ENCODE measurements around the gene HAUS2.

HAUS2 gene

DNA sequence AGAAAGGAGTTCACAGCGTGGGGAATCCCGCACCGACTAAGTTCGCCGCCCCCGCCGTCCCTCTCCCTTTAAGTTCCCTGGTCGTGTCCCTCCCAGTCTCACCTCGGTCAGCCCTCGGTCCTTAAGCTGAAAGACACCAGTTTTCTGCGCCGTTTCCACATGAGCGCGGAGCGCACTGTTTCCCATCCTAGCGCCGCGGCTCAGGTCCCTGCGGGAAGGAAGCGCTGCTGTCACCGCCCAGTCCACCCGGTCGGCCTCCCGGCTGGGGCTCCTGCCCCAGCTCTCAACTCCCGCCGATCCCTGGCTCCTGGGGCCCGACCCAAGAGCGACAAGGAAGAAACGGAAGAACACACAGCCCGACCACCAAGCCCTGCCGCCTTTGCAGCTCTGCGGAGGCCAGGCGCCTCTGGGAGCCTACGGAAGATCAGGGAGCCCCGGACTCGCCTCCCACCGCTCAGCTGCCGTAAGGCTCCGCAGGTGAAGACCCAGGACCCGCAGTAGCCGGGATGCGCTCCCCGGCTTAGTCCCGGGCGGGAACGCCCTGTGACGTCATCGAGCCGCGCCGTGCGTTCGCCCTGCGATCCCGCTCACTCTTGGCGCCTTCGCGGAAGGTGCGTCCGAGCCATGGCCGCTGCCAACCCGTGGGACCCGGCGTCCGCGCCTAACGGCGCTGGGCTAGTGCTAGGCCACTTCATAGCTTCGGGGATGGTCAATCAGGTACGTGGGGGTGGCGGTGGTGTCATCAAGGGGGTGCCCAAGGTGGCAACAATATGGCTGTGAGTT, at the start of gene HAUS2, which contains the start of gene LRRC57:
TSS of gene HAUS2 (plus strand) at position 590 of the 783 bp plus-strand sequence. CDS start at position 625, 35 bp downstream.
TSS of gene LRRC57 (minus strand) at position 545 of the 783 bp plus-strand sequence. CDS start at position 186, 359 bp downstream.
- peak; percentile 95 for DNase-seq (ENCODE audit: low read depth)
- Histone ChIP-seq H3K4me1 (ENCODE audit: control insufficient read depth, insufficient read depth, low read length) (peaks cover 18% of the 10 kb centered on the region), H3K9ac (ENCODE audit: low read length) (peak within 1 kb of the TSS; percentile 89), H3K36me3 (ENCODE audit: control insufficient read depth, insufficient read depth, low read length, severe bottlenecking) (peaks cover 23% of the 10 kb centered on the region), H3K4me3 (ENCODE audit: low read length) (peak within 1 kb of the TSS; percentile 95), H3K9me3 (ENCODE audit: control insufficient read depth, low read length) (no peaks in the 10 kb centered on the region), H3K27me3 (replicated peaks; ENCODE audit: control insufficient read depth, insufficient read depth, low read length) (no peaks in the 10 kb centered on the region)

DNA sequence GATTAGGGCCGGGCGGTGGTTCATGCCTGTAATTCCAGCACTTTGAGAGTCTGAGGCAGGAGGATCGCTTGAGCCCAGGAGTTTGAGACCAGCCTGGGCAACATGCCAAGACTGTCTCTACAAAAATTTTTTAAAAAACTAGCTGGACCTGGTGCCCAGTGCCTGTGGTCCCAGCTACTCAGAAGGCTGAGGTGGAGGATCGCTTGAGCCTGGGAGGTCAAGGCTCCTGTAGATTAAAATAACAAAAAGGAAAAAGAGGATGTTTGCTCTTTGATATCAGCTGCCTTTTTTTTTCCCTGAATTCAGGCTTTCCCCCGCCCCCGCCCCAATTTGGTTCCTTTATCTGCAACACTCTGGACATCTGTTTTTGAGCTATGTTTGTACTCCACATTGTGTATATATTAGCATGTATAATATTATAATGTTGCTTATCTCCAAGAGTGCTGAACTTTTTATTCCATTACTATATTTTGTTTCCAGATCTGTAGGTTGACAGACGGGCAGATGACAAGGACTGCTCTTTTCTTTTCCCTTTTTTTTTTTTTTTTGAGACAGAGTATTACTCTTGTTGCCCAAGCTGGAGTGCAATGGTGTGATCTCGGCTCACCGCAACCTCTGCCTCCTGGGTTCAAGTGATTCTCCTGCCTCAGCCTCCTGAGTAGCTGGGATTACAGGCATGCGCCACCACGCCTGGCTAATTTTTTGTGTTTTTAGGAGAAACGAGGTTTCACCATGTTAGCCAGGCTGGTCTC, 48.6 kb upstream of the HAUS2 start:
- H3K9me3 ChIP-seq (ENCODE audit: control insufficient read depth, low read length), result no peaks in the 10 kb centered on the region
- no peak overlapping the region for H3K9ac ChIP-seq (ENCODE audit: low read length)
- no peaks in the 10 kb centered on the region for H3K36me3 ChIP-seq (ENCODE audit: control insufficient read depth, insufficient read depth, low read length, severe bottlenecking)
- H3K4me1 ChIP-seq (ENCODE audit: control insufficient read depth, insufficient read depth, low read length), result peaks cover 32% of the 10 kb centered on the region
- no peaks in the 10 kb centered on the region for H3K27me3 ChIP-seq (replicated peaks; ENCODE audit: control insufficient read depth, insufficient read depth, low read length)
- H3K4me3 ChIP-seq (ENCODE audit: low read length), result no peak overlapping the region
- DNase-seq (ENCODE audit: low read depth), result no peak

DNA sequence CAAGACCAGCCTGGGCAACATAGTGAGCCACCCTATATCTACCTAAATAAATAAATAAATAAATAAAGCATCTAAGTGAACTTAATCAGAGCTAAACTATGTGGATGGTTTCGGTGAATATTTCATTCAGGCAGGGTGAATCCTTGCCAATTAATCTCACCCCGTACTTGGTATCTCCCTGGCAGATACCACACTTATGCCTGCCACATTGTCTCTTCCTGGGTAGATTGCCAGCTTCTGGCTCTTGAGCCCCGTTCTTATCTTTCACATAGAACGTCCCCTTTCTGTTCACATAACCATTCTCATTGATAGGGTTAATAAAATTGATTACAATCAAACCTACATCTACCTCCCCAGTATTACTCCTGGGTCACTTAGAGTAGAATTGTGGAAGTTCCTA, 46.2 kb upstream of the HAUS2 start:
- no peaks in the 10 kb centered on the region for H3K36me3 ChIP-seq (ENCODE audit: control insufficient read depth, insufficient read depth, low read length, severe bottlenecking)
- H3K4me3 ChIP-seq (ENCODE audit: low read length), result no peak overlapping the region
- peaks cover 31% of the 10 kb centered on the region for H3K4me1 ChIP-seq (ENCODE audit: control insufficient read depth, insufficient read depth, low read length)
- no peak for DNase-seq (ENCODE audit: low read depth)
- H3K9ac ChIP-seq (ENCODE audit: low read length), result no peak overlapping the region
- H3K9me3 ChIP-seq (ENCODE audit: control insufficient read depth, low read length), result no peaks in the 10 kb centered on the region
- no peaks in the 10 kb centered on the region for H3K27me3 ChIP-seq (replicated peaks; ENCODE audit: control insufficient read depth, insufficient read depth, low read length)

DNA sequence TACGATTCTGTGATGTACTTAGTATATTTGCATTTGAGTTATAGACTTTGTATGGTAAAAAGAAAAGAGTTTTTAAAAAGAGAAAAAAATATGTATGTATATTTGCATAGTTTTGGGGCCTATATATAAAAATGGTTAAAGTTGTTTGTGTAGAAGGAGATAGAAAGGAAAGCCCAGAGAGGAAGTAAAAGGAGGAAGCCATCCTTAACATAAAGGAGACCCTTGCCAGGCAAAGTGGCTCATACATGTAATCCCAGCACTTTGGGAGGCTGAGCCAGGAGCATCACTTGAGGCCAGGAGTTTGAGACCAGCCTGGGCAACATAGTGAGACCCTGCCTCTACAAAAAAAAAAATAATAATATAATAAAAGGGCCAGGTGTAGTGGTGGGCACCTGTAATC, 44.8 kb upstream of the HAUS2 start:
- H3K27me3 ChIP-seq (replicated peaks; ENCODE audit: control insufficient read depth, insufficient read depth, low read length), result no peaks in the 10 kb centered on the region
- peaks cover 41% of the 10 kb centered on the region for H3K4me1 ChIP-seq (ENCODE audit: control insufficient read depth, insufficient read depth, low read length)
- no peaks in the 10 kb centered on the region for H3K9me3 ChIP-seq (ENCODE audit: control insufficient read depth, low read length)
- no peak for DNase-seq (ENCODE audit: low read depth)
- H3K36me3 ChIP-seq (ENCODE audit: control insufficient read depth, insufficient read depth, low read length, severe bottlenecking), result no peaks in the 10 kb centered on the region
- no peak overlapping the region for H3K9ac ChIP-seq (ENCODE audit: low read length)
- H3K4me3 ChIP-seq (ENCODE audit: low read length), result no peak overlapping the region

DNA sequence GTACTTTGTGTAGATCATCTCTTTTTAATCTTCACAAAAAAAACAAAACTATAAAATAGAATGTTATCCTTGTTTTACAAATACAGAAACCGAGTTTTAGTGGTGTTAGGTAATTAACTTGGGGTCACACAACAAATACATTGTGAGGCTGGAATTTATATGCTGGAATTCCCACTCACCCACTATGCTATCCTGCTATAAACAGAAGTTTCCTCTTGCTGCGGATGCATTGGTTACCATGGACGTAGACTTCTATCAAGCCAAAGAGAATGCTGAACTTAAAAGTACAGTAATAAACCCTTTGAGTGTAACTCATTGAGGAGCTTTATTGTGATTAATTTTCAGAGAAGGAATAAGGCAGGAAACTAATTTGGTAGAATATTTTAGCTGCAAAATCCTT, 44.0 kb upstream of the HAUS2 start:
- Histone ChIP-seq H3K9ac (ENCODE audit: low read length) (no peak overlapping the region), H3K27me3 (replicated peaks; ENCODE audit: control insufficient read depth, insufficient read depth, low read length) (no peaks in the 10 kb centered on the region), H3K4me1 (ENCODE audit: control insufficient read depth, insufficient read depth, low read length) (peaks cover 37% of the 10 kb centered on the region), H3K9me3 (ENCODE audit: control insufficient read depth, low read length) (no peaks in the 10 kb centered on the region), H3K36me3 (ENCODE audit: control insufficient read depth, insufficient read depth, low read length, severe bottlenecking) (no peaks in the 10 kb centered on the region), H3K4me3 (ENCODE audit: low read length) (no peak overlapping the region)
- no peak for DNase-seq (ENCODE audit: low read depth)

DNA sequence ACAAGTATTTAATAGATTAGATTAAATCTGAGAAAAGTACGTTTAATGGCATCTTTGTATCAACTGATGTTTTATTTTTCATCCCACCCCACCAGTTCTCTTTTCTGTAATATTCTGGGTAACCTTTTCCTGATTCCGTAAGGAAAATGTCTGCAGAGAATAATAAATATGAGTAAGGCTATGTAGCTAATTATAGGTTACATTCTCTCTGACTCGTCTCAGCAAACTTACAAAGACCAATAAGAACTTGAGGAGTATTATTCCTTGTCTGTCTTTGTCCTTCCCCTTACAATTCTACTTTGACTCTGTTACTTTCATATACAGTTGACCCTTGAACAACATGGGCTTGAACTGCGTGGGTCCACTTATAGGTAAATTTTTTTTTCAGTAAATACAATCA, 41.1 kb upstream of the HAUS2 start:
- Histone ChIP-seq H3K4me3 (ENCODE audit: low read length) (no peak overlapping the region), H3K9me3 (ENCODE audit: control insufficient read depth, low read length) (no peaks in the 10 kb centered on the region), H3K27me3 (replicated peaks; ENCODE audit: control insufficient read depth, insufficient read depth, low read length) (no peaks in the 10 kb centered on the region), H3K36me3 (ENCODE audit: control insufficient read depth, insufficient read depth, low read length, severe bottlenecking) (no peaks in the 10 kb centered on the region), H3K4me1 (ENCODE audit: control insufficient read depth, insufficient read depth, low read length) (peaks cover 34% of the 10 kb centered on the region), H3K9ac (ENCODE audit: low read length) (no peak overlapping the region)
- no peak for DNase-seq (ENCODE audit: low read depth)

DNA sequence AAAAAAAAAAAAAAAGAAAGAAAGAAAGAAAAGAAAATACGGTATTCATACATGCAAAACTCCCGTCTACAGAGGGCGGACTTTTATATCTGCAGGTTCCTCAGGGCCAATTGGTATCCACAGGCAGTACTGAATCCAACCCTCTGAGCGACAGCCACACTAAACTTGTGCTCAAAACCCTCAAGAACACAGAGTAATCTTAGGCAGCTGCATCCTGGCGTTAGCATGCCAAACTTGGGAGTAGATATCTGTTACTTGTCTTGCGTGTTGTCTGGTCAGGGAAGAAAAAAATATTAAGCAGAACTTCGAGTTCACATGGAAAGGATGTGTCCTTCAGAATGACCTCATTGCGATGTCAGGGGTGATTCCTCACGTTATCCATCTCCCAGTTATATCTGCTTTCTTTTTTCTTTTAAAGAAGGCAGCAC, 40.4 kb upstream of the HAUS2 start:
- Histone ChIP-seq H3K27me3 (replicated peaks; ENCODE audit: control insufficient read depth, insufficient read depth, low read length) (no peaks in the 10 kb centered on the region), H3K4me1 (ENCODE audit: control insufficient read depth, insufficient read depth, low read length) (peaks cover 34% of the 10 kb centered on the region), H3K36me3 (ENCODE audit: control insufficient read depth, insufficient read depth, low read length, severe bottlenecking) (peaks cover under 1% of the 10 kb centered on the region), H3K4me3 (ENCODE audit: low read length) (no peak overlapping the region), H3K9me3 (ENCODE audit: control insufficient read depth, low read length) (no peaks in the 10 kb centered on the region), H3K9ac (ENCODE audit: low read length) (no peak overlapping the region)
- no peak for DNase-seq (ENCODE audit: low read depth)

DNA sequence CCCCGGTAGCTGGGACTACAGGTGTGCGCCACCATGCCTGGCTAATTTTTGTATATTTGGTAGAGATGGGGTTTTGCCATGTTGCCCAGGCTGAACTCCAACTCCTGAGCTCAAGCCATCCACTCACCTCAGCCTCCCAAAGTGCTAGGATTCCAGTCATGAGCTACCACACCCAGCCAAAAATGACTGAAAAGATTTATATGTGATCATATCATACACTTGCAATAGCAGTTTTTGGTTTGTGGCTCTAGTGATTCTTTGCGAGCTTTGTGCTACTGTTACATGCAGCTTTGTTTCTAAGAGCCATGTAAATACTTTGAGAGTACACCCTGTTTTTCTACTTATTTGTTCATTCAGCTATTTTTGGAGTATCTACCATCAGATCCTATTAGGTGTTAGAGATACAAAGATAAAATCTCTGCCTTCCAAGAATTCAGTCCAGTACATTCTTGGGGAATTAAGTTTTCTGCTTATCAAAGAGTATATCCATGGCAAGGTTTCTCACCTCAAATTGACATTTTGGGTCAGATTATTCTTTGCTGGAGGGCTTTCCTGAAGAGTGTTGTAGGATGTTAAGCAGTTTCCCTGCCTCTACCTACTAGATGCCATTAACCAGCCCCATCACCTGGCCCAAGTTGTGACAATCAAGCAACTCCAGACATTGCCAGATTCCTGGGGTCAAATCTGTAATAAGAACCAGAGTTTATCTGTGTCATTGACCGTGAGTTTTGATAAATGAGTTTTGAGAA, 38.2 kb upstream of the HAUS2 start:
- Histone ChIP-seq H3K27me3 (replicated peaks; ENCODE audit: control insufficient read depth, insufficient read depth, low read length) (no peaks in the 10 kb centered on the region), H3K9ac (ENCODE audit: low read length) (no peak overlapping the region), H3K9me3 (ENCODE audit: control insufficient read depth, low read length) (no peaks in the 10 kb centered on the region), H3K4me1 (ENCODE audit: control insufficient read depth, insufficient read depth, low read length) (peaks cover 27% of the 10 kb centered on the region), H3K4me3 (ENCODE audit: low read length) (peak overlapping the region; percentile 57), H3K36me3 (ENCODE audit: control insufficient read depth, insufficient read depth, low read length, severe bottlenecking) (peaks cover 19% of the 10 kb centered on the region)
- DNase-seq (ENCODE audit: low read depth), result no peak

DNA sequence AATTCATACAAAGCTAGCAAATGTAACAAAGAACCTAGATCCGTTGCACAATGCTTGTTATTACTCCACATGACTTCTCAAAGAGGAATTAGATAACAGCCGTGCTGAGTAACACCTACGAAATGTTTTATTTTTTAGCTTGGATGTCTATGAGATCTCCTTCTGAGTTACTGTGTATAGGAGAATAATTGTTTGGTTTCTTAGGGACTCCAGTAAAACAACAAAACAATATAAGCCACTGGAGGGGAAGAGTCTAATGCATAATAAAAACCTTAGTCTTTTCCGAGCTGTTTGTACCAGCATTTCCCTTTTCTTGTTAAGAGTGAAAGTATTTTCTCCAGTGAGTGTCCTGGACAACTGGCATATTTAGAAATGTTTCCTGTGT, 37.6 kb upstream of the HAUS2 start:
- Histone ChIP-seq H3K27me3 (replicated peaks; ENCODE audit: control insufficient read depth, insufficient read depth, low read length) (no peaks in the 10 kb centered on the region), H3K4me3 (ENCODE audit: low read length) (peak overlapping the region; percentile 57), H3K4me1 (ENCODE audit: control insufficient read depth, insufficient read depth, low read length) (peaks cover 27% of the 10 kb centered on the region), H3K9me3 (ENCODE audit: control insufficient read depth, low read length) (no peaks in the 10 kb centered on the region), H3K9ac (ENCODE audit: low read length) (peak overlapping the region; percentile 14), H3K36me3 (ENCODE audit: control insufficient read depth, insufficient read depth, low read length, severe bottlenecking) (peaks cover 25% of the 10 kb centered on the region)
- peak; percentile 63 for DNase-seq (ENCODE audit: low read depth)

DNA sequence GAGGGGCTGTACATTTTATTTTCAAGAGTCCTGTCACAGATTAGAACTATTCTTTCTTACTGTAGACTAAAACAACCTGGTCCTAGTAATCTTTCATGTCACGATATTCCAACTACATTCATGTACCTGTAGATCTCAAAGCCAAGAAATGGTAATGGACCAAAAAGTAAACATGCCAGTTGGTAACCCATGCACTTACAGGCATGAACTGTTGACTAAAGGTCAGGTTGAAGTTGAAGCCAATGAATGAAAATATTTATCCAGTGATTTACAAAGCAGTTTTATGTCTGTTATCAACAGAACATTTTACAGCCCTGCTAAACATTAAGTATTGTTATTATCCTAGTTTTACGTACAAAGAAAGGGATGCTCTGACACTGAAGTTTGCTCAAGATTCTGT, 25.3 kb upstream of the HAUS2 start:
- H3K4me1 ChIP-seq (ENCODE audit: control insufficient read depth, insufficient read depth, low read length), result no peaks in the 10 kb centered on the region
- no peak overlapping the region for H3K9ac ChIP-seq (ENCODE audit: low read length)
- no peaks in the 10 kb centered on the region for H3K9me3 ChIP-seq (ENCODE audit: control insufficient read depth, low read length)
- peaks cover 50% of the 10 kb centered on the region for H3K36me3 ChIP-seq (ENCODE audit: control insufficient read depth, insufficient read depth, low read length, severe bottlenecking)
- no peak overlapping the region for H3K4me3 ChIP-seq (ENCODE audit: low read length)
- no peaks in the 10 kb centered on the region for H3K27me3 ChIP-seq (replicated peaks; ENCODE audit: control insufficient read depth, insufficient read depth, low read length)
- no peak for DNase-seq (ENCODE audit: low read depth)

DNA sequence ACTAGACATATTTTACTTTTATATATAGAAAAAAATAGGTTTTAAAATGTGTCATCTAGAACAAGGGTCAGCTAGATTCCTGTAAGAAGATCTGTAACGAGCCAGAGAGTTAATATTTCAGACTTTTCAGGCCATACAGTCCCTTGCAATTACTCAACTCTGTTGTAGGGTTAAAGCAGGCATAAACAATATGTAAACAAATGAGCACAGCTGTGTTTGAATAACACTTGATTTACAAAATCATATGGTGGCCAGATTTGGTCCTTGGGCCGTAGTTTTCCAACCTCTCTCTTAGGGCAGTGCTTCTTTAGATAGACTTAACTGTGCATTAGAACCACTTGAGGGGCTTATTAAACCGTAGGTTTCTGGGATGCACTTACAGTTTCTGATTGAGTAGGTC, 19.7 kb upstream of the HAUS2 start:
- Histone ChIP-seq H3K36me3 (ENCODE audit: control insufficient read depth, insufficient read depth, low read length, severe bottlenecking) (peaks cover 73% of the 10 kb centered on the region), H3K4me3 (ENCODE audit: low read length) (no peak overlapping the region), H3K27me3 (replicated peaks; ENCODE audit: control insufficient read depth, insufficient read depth, low read length) (no peaks in the 10 kb centered on the region), H3K9me3 (ENCODE audit: control insufficient read depth, low read length) (no peaks in the 10 kb centered on the region), H3K4me1 (ENCODE audit: control insufficient read depth, insufficient read depth, low read length) (no peaks in the 10 kb centered on the region), H3K9ac (ENCODE audit: low read length) (no peak overlapping the region)
- no peak for DNase-seq (ENCODE audit: low read depth)
